GM12892 (cell line): ENCODE results near the gene RPL11.

Experiments used
- POLR2A ChIP-seq: IDR thresholded peaks from 2 replicates; pipeline ENCODE4 v1.6.1; 2011; ENCODE audit warnings: low read depth, low read length, control low read depth
- POLR2AphosphoS5 ChIP-seq: IDR thresholded peaks from 2 replicates; pipeline ENCODE4 v1.6.1; 2011; ENCODE audit warnings: low read depth, low read length, control low read depth

DNA sequence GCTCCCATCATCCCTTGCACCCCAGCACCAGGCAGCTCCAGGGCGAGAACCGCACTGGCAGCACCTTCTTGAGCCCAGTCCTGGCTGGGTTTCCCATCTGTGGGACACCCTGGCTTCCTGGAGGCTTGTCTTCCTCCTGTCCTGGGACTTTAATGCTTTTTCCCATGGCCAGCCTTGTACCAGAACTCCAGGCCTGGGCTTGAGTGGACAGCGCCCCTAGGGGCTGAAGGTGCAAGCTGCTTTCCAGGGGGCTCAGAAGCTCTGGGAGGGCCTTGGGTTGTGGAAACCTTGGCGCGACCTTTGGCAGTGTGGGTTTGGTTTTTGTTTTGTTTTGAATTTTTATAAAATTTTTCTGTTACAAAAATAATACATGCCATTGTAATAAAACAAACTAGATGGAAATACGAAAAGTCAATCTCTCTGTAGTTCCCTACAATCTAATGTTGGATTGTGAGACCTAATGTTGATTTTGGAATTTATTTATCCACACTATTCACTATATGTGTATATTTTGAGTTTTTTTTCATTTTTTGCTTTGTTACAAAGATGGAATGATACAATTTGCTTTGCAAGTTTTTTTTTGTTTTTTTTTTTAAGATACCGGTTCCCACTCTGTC lies 33.8 kb upstream of the RPL11 start:
- TF ChIP-seq POLR2AphosphoS5 (no peak), POLR2A (no peak)
